Measurements from ENCODE around the gene ID1. TPM values are rescaled to one million over a fixed set of nuclear protein-coding genes. Genes with fewer than 3 reads are reported as not detected.

The ID1 gene
- total and polyA plus RNA-seq, 10 of the 15 experiments (the other 5 are each of a cell fraction or from before 2014, with no cell fraction given) = 0.09 to 1.3 (median 0.47) TPM; not detected in 2

DNA sequence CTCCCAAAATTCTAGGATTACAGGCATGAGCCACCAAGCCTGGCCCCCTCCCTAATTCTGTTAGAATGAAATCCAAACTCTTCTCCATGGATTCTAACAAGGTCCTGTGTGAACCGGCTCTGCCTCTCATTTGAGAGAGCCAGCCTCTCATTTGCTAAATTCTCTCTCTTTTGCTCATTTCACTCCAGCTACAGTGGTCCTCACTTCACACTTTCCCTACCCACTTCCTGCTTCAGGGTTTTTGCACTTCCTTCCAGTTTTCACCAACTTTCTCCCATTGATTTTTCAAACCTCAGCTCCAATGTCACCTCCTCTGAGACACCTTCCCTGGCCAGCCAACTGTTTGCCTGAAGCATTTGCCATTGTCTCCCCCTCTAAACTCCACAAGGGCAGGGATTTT, 37.7 kb downstream of the ID1 start:
- H3K27ac ChIP-seq (ENCODE audit: control insufficient read depth, insufficient read depth) = no peak overlapping the region
- H3K27me3 ChIP-seq (replicated peaks in 1 of 2; ENCODE audit: control insufficient read depth in 2 of 2, insufficient read depth in 2 of 2, low read length in 1 of 2) = no peaks in the 10 kb centered on the region
- ChIA-PET SMC1A (ENCODE audit: uncharacterized antibody, unreplicated experiment) (no interaction called here), POLR2A (interaction anchor here (1.3 kb wide), 1 partner anchor 81 kb away, joined by 3 read pairs; no protein-coding TSS in a partner anchor), RAD21 (ENCODE audit: unreplicated experiment) (interaction anchor here (1.1 kb wide), 1 partner anchor 80 kb away, joined by 3 read pairs; no protein-coding TSS in a partner anchor), CTCF (interaction anchor here (0.8 to 2.7 kb wide), 4 partner anchors 8 to 30 kb away, joined by 3 to 14 read pairs (median 3); no protein-coding TSS in a partner anchor)
- no TSS peak for BruUV-seq (replicated peaks)
- H2AFZ ChIP-seq (ENCODE audit: control insufficient read depth, low read depth, low read length) = no peak overlapping the region
- FAIRE-seq = no peak
- no peak overlapping the region for H3K4me3 ChIP-seq
- H3K79me2 ChIP-seq (ENCODE audit: control insufficient read depth, insufficient read depth, low read length) = no peaks in the 10 kb centered on the region
- intact Hi-C loops (cut with micrococcal nuclease; ENCODE audit: unreplicated experiment) = no loop called here
- in situ Hi-C loops (cut with MboI) = no loop called here
- no peaks in the 10 kb centered on the region for H3K9me3 ChIP-seq (replicated peaks; ENCODE audit: control insufficient read depth, insufficient read depth, low read length)
- no peak for ATAC-seq
- H3K4me2 ChIP-seq (ENCODE audit: control insufficient read depth, insufficient read depth) = no peak overlapping the region
- no peak overlapping the region for H3K9ac ChIP-seq (ENCODE audit: control insufficient read depth, insufficient read depth, low read length)
- H3K36me3 ChIP-seq (ENCODE audit: control insufficient read depth in 2 of 2, insufficient read depth in 2 of 2, low read length in 1 of 2) = no peaks in the 10 kb centered on the region
- 92% methylated on average over 1 of the region's 1 CpG for WGBS (ENCODE audit: insufficient coverage, insufficient replicate concordance, low lambda C conversion rate, missing lambda C conversion rate)
- DNase-seq (ENCODE audit: low read depth, low spot score) = no peak
- peaks cover 2% of the 10 kb centered on the region for H3K4me1 ChIP-seq (ENCODE audit: control insufficient read depth, insufficient read depth, low read length)
- TF ChIP-seq YBX1 (IDR thresholded peaks at IDR 0.05) (no peak), ASH2L (IDR thresholded peaks at IDR 0.05; ENCODE audit: borderline replicate concordance, low read depth) (no peak), IKZF2 (IDR thresholded peaks at IDR 0.05) (no peak)
- H4K20me1 ChIP-seq (ENCODE audit: control insufficient read depth, insufficient read depth) = no peaks in the 10 kb centered on the region

DNA sequence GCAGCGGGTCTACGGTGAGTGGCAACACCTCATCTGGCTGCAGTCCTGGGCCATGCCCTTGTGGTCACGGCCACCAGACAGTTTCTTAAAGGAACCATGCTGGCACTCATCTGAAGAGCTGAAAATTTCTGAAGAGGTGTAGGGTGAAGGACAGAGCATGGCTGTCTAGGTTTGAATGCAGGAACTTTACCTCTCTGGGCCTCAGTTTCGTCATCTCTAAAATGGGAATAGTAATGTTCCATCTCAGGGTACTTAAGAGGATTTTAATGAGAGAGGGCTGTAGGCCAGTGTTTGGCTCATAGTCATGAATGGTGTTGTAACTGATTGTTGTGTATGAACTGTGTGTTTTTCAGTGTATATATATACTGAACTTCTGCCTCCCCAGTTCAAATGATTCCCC, 38.4 kb downstream of the ID1 start:
- WGBS (ENCODE audit: insufficient coverage, insufficient replicate concordance, low lambda C conversion rate, missing lambda C conversion rate) = 72% methylated on average over 4 of the region's 4 CpGs
- DNase-seq (ENCODE audit: low read depth, low spot score) (no peak), FAIRE-seq (no peak), ATAC-seq (no peak)
- Histone ChIP-seq H3K4me1 (ENCODE audit: control insufficient read depth, insufficient read depth, low read length) (peaks cover 2% of the 10 kb centered on the region), H2AFZ (ENCODE audit: control insufficient read depth, low read depth, low read length) (no peak overlapping the region), H3K4me2 (ENCODE audit: control insufficient read depth, insufficient read depth) (no peak overlapping the region), H3K27me3 (replicated peaks in 1 of 2; ENCODE audit: control insufficient read depth in 2 of 2, insufficient read depth in 2 of 2, low read length in 1 of 2) (no peaks in the 10 kb centered on the region), H3K9me3 (replicated peaks; ENCODE audit: control insufficient read depth, insufficient read depth, low read length) (no peaks in the 10 kb centered on the region), H3K9ac (ENCODE audit: control insufficient read depth, insufficient read depth, low read length) (no peak overlapping the region), H3K27ac (ENCODE audit: control insufficient read depth, insufficient read depth) (no peak overlapping the region), H3K4me3 (no peak overlapping the region), H3K36me3 (ENCODE audit: control insufficient read depth in 2 of 2, insufficient read depth in 2 of 2, low read length in 1 of 2) (no peaks in the 10 kb centered on the region), H4K20me1 (ENCODE audit: control insufficient read depth, insufficient read depth) (no peaks in the 10 kb centered on the region), H3K79me2 (ENCODE audit: control insufficient read depth, insufficient read depth, low read length) (no peaks in the 10 kb centered on the region)
- intact Hi-C loops (cut with micrococcal nuclease; ENCODE audit: unreplicated experiment) = no loop called here
- ChIA-PET CTCF (interaction anchor here (0.6 to 2.7 kb wide), 4 partner anchors 9 to 80 kb away, joined by 3 to 14 read pairs (median 3); no protein-coding TSS in a partner anchor), RAD21 (ENCODE audit: unreplicated experiment) (no interaction called here), POLR2A (interaction anchor here (1.3 kb wide), 1 partner anchor 80 kb away, joined by 3 read pairs; no protein-coding TSS in a partner anchor), SMC1A (ENCODE audit: uncharacterized antibody, unreplicated experiment) (interaction anchor here (1.6 kb wide), 1 partner anchor 80 kb away, joined by 3 read pairs; no protein-coding TSS in a partner anchor)
- BruUV-seq (replicated peaks) = no TSS peak
- TF ChIP-seq, protein P1, sequence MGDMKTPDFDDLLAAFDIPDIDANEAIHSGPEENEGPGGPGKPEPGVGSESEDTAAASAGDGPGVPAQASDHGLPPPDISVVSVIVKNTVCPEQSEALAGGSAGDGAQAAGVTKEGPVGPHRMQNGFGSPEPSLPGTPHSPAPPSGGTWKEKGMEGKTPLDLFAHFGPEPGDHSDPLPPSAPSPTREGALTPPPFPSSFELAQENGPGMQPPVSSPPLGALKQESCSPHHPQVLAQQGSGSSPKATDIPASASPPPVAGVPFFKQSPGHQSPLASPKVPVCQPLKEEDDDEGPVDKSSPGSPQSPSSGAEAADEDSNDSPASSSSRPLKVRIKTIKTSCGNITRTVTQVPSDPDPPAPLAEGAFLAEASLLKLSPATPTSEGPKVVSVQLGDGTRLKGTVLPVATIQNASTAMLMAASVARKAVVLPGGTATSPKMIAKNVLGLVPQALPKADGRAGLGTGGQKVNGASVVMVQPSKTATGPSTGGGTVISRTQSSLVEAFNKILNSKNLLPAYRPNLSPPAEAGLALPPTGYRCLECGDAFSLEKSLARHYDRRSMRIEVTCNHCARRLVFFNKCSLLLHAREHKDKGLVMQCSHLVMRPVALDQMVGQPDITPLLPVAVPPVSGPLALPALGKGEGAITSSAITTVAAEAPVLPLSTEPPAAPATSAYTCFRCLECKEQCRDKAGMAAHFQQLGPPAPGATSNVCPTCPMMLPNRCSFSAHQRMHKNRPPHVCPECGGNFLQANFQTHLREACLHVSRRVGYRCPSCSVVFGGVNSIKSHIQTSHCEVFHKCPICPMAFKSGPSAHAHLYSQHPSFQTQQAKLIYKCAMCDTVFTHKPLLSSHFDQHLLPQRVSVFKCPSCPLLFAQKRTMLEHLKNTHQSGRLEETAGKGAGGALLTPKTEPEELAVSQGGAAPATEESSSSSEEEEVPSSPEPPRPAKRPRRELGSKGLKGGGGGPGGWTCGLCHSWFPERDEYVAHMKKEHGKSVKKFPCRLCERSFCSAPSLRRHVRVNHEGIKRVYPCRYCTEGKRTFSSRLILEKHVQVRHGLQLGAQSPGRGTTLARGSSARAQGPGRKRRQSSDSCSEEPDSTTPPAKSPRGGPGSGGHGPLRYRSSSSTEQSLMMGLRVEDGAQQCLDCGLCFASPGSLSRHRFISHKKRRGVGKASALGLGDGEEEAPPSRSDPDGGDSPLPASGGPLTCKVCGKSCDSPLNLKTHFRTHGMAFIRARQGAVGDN (IDR thresholded peaks at IDR 0.05) = no peak
- TF ChIP-seq PAX5 (IDR thresholded peaks at IDR 0.05; ENCODE audit: borderline replicate concordance, low read depth, low read length) (no peak), SMARCA5 (IDR thresholded peaks at IDR 0.05) (no peak), ZNF384 (IDR thresholded peaks at IDR 0.05; ENCODE audit: borderline replicate concordance, low read depth, low read length) (no peak), NFYB (IDR thresholded peaks at IDR 0.05; ENCODE audit: insufficient read depth, low read depth, low read length) (no peak)
- in situ Hi-C loops (cut with MboI) = no loop called here
